HFF-Myc (cell line): Measurements from ENCODE around the gene ABTB1.

Source experiments
- DNase-seq: peaks from one replicate; pipeline ENCODE4 v3.0.0-alpha.2; 2011; ENCODE audit warnings: low read depth; ENCODE audit errors: extremely low read depth
- H3K4me3 ChIP-seq: replicated peaks from 2 replicates; pipeline ENCODE4 v1.5.1; 2011; ENCODE audit warnings: low read depth, mild to moderate bottlenecking, control low read depth, low read length
- TF ChIP-seq, protein P1 (sequence below): IDR thresholded peaks from 2 replicates; pipeline ENCODE4 v1.5.1; 2012; ENCODE audit warnings: mild to moderate bottlenecking, low read depth, low read length, control low read depth; ENCODE audit errors: missing control alignments

Gene ABTB1

DNA sequence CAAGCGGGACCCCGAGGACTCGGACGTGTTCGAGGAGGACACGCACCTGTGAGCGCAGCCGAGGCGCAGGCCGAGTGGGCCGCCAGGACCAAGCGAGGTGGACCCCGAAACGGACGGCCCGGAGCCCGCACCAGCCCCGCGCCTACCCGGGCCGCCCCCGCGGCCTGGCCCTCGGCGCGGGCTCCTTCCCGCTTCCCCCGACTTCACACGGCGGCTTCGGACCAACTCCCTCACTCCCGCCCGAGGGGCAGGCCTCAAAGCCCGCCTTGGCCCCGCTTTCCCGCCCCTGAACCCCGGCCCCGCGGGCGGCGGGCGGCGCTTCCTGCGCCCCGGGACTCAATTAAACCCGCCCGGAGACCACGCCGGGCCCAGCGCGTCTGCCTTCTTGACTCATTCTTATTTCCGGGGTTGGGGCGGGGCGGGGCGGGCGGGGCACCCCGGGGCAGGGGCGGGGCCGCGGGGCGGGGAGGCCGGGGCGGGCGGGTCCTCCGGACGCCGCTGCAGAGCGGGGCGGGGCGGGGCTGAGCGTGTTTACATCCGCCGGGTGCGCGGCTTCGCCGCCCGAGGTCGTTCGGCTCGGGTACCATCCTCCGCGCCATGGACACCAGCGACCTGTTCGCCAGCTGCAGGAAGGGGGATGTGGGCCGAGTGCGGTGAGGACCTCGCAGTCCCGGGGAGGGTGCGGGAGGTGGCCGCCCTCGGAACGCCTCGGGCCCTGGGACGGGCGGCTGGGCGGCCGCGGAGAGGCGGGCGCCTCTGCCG lies at the start of gene ABTB1:
TSS of gene ABTB1 (plus strand) at position 524 of the 762 bp plus-strand sequence. CDS start at position 598, 74 bp downstream.
- DNase-seq, result no peak
- H3K4me3 ChIP-seq, result peak within 1 kb of the TSS; percentile 54
- TF ChIP-seq, protein P1, sequence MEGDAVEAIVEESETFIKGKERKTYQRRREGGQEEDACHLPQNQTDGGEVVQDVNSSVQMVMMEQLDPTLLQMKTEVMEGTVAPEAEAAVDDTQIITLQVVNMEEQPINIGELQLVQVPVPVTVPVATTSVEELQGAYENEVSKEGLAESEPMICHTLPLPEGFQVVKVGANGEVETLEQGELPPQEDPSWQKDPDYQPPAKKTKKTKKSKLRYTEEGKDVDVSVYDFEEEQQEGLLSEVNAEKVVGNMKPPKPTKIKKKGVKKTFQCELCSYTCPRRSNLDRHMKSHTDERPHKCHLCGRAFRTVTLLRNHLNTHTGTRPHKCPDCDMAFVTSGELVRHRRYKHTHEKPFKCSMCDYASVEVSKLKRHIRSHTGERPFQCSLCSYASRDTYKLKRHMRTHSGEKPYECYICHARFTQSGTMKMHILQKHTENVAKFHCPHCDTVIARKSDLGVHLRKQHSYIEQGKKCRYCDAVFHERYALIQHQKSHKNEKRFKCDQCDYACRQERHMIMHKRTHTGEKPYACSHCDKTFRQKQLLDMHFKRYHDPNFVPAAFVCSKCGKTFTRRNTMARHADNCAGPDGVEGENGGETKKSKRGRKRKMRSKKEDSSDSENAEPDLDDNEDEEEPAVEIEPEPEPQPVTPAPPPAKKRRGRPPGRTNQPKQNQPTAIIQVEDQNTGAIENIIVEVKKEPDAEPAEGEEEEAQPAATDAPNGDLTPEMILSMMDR, result no peak

DNA sequence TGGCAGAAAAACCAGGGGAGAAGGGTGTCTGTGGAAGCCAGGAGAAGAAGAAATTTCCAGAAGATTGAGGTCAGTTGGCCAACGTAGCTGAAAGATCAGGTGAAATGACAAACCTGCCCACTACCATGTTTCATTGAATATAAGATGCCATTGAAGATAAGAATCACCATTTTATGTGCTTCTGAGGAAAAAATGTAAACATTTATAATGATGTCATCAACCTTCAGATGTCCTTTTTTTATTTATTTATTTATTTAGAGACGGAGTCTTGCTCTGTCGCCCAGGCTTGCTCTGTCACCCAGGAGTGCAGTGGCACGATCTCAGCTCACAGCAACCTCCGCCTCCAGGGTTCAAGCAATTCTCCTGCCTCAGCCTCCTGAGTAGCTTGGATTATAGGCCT lies 48.7 kb upstream of the ABTB1 start:
- H3K4me3 ChIP-seq, result no peak overlapping the region
- DNase-seq, result no peak
- TF ChIP-seq, protein P1, result no peak

DNA sequence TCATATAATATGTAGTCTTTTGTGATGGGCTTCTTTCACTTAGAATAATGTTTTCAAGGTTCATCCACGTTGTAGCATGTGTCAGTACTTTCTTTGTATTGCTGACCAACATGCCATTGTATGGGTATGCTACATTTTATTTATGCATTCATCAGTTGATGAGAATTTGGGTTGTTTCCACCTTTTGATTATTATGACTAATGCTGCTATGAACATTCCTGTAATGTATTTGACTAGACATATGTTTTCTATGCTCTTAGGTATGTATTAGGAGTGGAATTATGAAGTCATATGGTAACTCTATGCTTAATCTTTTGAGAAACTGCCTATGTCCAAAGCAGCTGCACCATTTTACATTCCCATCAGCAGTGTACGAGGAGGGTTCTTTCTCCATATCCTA lies 46.9 kb upstream of the ABTB1 start:
- TF ChIP-seq, protein P1, result no peak
- DNase-seq, result no peak
- no peak overlapping the region for H3K4me3 ChIP-seq

DNA sequence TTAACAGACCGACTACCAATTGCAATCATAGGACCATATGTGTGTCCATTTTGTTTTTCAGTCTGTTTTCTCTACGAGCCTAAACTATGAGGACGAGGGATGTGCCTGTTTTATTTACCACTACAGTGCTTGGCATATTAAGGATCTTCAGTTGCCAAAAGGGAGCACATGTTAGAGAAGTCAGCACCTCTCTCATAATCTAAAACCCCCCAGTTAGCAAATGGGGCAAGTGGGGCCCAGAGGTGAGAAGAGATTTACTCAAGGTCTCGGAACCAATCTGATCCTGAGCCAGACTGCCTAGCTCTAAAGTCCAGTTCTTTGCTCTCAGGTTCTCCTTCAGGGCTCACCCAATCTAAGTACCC lies 44.3 kb upstream of the ABTB1 start:
- TF ChIP-seq, protein P1, result no peak
- no peak for DNase-seq
- no peak overlapping the region for H3K4me3 ChIP-seq

DNA sequence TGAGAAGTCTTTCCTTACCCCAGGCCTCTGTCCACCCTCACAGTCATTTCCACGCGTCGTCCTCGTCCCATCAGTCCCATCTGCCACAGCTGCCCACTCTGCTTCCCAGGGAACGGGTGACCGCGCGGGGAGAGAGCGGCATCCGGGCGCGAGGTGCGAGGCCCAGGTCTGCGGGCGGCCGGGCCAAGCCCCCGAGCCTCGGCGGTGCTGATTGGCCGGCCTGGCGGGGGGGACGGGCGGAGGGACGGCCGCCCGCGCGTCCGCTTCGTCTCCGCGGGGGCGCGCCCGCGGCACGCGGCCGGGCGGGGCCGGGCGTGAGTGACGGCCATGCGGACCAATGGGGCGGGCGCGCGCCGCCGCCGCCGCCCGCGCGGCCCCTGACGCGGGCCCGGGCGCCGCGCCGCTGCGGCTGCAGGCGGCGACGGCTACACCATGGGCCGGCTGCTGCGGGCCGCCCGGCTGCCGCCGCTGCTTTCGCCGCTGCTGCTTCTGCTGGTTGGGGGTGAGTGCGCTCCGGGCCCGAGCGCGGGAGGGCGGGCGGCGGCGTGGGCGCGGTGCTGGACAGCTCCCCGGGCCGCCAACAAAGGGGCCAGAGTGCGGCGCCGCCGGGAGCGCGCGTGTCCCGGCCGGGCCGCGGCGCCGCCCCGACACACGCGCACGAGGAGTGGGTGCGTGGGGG lies 43.8 kb upstream of the ABTB1 start, which contains the start of gene PODXL2:
TSS of gene PODXL2 (plus strand) at position 398 of the 679 bp plus-strand sequence. CDS start at position 433, 35 bp downstream.
- H3K4me3 ChIP-seq, result peak within 1 kb of the TSS; percentile 62
- DNase-seq, result no peak
- TF ChIP-seq, protein P1, result no peak

DNA sequence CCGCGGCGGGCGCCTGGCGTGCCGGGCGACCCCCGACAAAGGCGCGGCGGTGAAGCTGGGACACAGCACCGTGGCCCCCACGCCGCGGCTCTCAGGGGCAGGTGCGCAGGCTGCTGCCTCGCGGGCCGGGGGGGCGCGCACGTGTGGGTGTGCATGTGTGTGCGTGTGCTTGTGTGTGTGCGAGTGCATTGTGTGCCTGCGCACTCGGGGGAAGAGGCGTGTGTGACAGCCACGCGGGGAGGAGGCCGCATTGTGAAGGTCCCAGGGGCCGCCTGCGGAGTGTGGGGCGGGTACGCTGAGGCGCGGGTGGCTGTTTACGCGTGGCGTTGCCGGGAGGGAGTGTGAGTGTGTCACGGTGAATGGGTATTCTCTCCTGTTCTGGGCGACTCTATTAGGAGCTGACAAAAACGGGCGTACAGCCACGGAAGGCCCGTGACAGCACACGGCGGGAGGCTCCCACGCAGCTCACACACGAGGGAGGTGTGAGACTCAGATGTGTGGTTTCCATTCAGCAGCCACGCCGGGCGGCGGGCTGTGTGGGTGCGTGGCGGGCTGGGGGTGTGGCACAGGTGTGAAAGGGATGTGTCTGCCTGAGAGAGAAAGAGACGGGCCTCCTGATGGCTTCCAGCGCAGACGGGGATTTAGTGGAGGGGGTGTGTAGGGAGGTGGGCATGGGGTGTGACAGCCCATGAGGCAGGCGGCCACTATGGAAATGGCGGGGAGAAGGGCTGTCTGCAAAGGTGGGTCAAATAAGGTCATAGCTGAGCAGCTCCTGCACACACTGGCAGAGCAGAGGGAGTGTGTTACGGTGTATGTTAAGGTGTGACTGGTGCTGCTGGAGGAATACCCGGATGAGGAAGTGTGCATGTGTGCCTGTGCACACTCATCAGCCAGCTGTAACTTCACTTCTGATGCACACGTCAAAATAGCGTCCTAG lies 43.0 kb upstream of the ABTB1 start:
- peak overlapping the region; percentile 62 for H3K4me3 ChIP-seq
- no peak for DNase-seq
- TF ChIP-seq, protein P1, result no peak
